ENCODE results near the gene MRPL47. TPM values are rescaled to one million over a fixed set of nuclear protein-coding genes. Genes with fewer than 3 reads are reported as not detected.
A peak's percentile ranks its signal among the peaks of the same experiment; 100 is the strongest.
"Not testable (repeated sequence)": the region's sequence is repeated elsewhere in the genome, so short reads cannot be mapped to it uniquely, and the experiment has no call there.

MRPL47 gene
- 10 to 100 TPM; 47.9 to 74.3 (median 60.5) TPM for polyA plus RNA-seq (ENCODE audit: insufficient read length in 4 of 4)

DNA sequence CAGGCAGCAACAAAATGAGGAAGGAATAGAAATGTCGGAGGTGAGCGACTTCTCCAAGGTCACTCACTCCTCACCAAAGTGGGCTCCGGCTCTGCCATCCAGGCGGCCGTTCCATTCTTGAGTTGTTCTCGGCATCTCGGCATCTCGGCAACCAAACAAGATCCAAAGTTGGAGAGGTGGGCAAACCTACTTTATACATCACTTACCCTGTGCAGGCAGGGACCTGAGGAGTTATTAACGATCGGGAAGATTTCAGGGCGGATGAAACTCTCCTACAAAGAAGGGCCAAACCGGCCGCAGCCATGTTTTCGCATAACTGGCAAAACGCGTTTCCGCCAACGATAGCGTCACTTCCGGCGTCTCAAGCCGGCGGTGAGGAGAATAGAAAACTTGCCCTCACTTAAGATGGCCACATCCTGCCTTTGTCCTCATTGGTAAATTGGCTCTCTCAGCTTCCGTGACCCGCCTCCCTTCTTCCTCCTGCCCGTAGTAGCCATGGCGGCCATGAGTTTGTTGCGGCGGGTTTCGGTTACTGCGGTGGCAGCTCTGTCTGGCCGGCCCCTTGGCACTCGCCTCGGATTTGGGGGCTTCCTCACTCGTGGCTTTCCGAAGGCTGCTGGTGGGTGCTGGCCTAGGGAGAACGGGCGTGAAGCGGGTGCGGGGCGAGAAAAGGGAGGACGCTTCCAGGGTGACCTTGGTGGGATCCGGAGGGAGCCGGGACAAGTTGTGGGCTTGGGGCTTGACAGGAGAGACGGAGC is at the start of gene MRPL47, which contains the start of gene NDUFB5:
MRPL47 (minus strand) TSS at position 318 of the 758 bp plus-strand sequence; CDS start at position 304, 14 bp downstream.
NDUFB5 (plus strand) TSS at position 474 of the 758 bp plus-strand sequence; CDS start at position 496, 22 bp downstream.
- peak; percentile 94 to 97 (median 96) for DNase-seq (ENCODE audit: low read depth in 4 of 4, low spot score in 3 of 4)

DNA sequence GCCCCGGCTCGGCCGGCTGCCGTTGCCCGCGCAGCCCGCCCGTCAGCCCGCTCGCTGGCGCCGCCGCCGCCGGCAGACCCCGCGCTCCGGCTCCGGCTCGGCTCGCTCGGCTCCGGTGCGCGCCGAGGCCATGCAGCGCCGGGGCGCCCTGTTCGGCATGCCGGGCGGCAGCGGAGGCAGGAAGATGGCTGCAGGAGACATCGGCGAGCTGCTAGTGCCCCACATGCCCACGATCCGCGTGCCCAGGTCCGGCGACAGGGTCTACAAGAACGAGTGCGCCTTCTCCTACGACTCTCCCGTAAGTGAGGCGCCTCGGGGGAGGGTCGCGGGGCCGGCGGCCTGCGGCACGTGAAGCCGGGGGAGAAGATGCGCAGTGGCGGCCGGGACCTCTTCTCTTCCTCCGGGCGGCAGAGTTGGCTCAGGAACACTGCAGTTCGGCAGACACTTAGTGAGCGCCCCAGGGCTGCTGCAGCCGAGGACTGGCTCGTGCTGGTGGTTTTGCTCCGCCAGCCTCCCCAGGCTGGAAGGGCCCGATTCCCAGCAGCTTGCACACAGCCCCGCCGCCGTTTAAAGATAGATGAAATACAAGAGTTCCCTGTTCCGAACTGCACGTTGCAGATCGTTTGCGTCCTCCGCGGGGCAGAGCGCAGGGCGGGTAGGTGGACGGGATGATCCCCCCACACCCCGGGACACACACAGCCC is 48.8 kb upstream of the MRPL47 start:
- DNase-seq (ENCODE audit: low read depth in 4 of 4, low spot score in 3 of 4): peak in 3 of 4 donors; percentile 48 to 67 (median 58)

DNA sequence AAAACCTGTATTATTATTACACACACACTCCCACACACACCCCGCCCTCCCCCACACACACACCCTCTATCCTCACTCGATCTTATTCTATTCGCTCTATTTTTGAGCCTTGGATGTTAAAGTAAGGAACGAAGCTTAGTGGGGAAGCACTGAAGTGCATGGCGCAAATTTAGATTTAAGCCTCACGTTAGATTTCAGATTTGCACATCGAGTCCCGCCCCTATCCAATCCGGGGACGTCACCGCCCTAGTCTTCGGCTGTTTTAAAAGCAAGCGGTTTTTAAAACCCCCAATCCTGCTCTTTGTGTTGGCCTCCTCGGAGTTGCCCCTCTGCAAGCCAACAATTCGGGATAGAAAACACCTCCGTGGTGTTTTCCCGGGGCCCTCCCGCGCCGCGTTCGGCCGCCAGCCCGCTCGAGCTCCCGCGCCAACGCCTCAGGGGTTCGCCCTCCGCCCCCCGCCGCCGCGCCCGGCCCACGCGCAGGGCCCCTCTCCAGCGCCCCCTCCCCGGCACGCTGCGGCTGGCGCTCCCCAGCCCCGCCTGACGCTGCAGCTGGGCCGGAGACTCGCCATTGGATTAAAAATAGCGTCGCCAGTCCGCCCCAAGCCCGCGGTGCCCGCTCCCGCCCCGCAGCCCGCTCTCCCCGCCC is 48.1 kb upstream of the MRPL47 start, which contains the start of gene USP13:
USP13 (plus strand) TSS at position 594 of the 649 bp plus-strand sequence. CDS start 186 bp downstream, outside the sequence.
- DNase-seq (ENCODE audit: low read depth in 4 of 4, low spot score in 3 of 4): peak in 3 of 4 donors; percentile 61 to 64 (median 63)

DNA sequence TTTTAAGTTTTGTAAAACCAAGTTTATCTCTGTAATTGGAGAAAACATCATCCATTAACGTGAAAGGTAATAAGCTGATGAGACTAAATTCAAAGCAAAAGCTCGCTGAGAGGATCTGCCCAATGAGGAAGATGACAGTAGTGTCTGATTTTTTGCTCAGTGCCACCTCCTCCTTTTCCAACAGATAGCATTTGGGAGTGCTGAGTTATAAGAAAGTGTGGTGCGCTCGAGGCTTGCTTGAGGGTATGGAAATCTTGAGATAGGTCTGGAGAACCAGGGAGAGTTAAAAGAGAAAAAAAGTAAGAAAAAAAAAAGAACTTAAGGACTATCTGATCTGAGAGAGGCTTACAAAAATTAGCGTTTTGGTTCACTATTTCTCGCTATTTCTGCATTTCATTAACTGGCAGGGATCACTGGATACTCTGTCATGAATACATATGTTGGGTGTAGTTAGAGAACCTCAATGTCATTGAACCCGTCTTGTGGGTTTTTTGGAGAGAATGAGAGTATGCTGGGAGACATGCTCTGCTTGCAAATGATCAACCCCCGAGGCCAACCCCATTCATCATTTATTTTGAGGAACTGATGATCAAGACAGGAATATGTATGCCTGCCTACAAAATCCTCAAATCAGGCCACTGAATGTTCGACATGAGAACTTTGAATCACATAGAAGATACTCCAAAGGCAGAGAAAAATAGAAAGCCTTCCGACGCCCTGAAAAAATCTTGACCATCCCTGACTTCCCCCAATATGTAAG is 47.4 kb upstream of the MRPL47 start:
- no peak for DNase-seq (ENCODE audit: low read depth in 4 of 4, low spot score in 3 of 4)

DNA sequence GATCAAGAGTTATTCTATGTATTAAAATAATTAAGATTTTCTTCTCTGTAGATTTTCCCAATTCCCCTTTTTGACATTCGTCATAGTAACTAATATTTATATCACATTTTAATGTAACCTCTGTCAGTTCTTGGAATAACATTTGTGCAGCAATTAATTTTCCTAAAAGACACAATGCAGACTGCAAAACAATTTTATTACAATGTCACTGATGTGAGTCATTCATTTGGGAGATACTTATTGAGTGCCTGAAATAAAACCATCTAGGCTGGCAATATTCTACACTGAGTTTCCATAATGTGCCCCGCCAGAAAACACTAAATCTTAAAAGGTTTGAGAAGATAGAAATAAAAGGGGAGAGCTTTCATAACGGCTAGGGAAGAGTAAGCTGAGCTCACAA is 41.7 kb upstream of the MRPL47 start:
- no peak for DNase-seq (ENCODE audit: low read depth in 4 of 4, low spot score in 3 of 4)

DNA sequence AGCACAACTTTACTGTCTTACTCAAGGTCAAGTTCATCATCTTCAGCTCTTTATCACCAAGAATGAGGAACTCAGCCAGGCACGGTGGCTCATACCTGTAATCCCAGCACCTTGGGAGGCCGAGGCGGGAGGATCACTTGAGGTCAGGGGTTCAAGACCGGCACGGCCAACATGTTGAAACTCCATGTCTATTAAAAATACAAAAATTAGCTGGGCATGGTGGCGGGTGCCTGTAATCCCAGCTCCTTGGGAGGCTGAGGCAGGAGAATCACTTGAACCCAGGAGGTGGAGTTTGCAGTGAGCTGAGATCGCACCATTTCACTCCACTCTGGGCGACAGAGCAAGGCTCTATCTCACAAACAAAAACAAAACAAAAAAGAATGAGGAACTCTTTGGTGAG is 39.4 kb upstream of the MRPL47 start:
- not testable (repeated sequence) for DNase-seq (ENCODE audit: low read depth in 4 of 4, low spot score in 3 of 4)

GRCh38 chr3:179642871-179643270 is 38.4 kb upstream of the MRPL47 start:
- DNase-seq (ENCODE audit: low read depth in 4 of 4, low spot score in 3 of 4): no peak

DNA sequence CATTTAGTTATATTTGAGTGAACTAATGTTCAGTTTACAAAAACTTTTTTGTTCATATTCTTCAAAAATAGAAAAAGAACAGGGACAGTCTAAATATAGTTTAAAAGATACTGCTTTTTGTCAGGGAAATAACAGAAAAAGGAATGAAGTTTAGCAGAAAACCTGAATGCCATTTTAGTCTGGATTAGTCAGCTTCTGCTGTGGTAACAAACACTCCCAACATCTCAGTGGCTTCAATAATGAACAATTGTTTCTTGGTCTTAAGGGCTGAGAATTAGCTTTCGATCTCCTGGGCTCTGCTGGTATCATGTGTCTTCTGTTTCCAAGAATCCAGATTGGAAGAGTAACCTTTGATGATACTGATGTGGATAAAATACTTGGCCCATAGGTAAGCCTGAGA is 36.0 kb upstream of the MRPL47 start:
- DNase-seq (ENCODE audit: low read depth in 4 of 4, low spot score in 3 of 4): no peak

GRCh38 chr3:179630753-179631451 is 26.5 kb upstream of the MRPL47 start:
- DNase-seq (ENCODE audit: low read depth in 4 of 4, low spot score in 3 of 4): no peak

DNA sequence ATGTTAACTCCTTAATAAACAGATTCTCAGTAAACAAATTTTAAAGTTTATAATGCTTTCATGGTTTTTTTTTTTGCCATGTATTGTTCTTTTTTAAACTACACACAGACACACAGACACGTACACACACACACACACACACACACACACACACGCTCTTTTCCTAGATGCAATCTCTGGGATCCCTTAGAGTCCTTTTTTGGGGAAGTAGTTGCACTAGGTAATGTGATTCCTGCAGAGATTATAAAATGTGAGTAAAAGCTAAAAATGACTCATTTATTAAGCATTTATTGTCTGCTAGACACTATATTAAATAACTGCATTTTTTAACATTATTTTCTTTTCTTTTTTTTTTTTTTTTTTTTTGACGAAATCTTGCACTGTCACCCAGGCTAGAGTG is 20.0 kb upstream of the MRPL47 start:
- no peak for DNase-seq (ENCODE audit: low read depth in 4 of 4, low spot score in 3 of 4)

GRCh38 chr3:179622023-179622422 is 17.6 kb upstream of the MRPL47 start:
- no peak for DNase-seq (ENCODE audit: low read depth in 4 of 4, low spot score in 3 of 4)

GRCh38 chr3:179615458-179616173 is 11.2 kb upstream of the MRPL47 start:
- no peak for DNase-seq (ENCODE audit: low read depth in 4 of 4, low spot score in 3 of 4)

DNA sequence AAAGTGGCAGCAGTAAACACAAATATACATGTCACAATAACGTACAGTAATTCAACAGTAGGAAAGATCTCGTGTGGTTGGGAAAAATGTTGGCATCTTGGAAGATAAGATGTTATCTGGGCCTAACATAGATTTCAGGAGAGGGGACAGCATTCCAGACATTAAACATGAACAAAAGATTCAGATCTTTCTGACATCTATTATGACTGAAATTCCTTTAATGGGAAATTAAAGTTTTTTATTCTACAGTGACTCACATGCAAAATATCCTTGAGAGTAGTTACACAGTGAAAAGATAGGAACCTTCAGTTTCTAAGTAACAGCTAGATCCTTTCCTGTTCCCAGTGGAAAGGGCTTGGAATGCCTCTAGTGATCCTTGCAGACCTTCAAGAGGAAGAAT is 9.4 kb upstream of the MRPL47 start:
- no peak for DNase-seq (ENCODE audit: low read depth in 4 of 4, low spot score in 3 of 4)

GRCh38 chr3:179610066-179610465 is 5.6 kb upstream of the MRPL47 start:
- DNase-seq (ENCODE audit: low read depth in 4 of 4, low spot score in 3 of 4): no peak

DNA sequence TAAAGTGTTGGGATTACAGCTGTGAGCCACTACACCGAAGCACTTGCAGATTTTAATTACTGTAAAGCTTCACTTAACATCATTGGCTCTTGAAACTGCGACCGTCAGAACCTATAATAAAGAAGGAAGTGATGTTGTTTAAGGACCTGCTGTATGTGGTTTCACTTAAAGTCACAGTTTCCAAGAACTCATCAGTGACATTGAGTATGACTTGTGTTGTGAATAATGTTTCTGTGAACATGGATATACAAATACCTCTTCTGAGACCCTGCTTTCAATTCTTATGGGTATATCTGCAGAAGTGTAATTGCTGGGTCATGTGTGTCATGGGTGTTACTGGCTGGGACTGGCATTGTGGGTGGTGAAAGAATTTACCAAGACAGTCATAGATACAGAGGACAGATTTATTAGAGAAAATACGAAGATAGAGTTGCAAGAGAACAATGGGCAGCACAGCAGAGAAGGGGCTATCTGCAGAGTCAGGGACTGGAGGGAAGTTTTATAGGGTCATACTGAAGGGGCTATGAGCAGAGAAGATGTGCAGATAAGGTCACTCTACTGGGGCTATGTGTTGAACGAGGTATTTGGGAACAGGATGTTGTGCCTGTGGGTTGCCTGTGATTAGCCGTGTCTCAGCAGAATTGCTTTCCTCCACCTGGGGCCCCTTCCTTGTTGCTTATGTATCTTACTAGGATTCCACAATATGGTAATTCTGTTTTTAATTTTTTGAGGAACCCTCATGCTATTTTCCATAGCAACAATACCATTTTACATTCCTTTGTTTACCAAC is 4.7 kb upstream of the MRPL47 start:
- DNase-seq (ENCODE audit: low read depth in 4 of 4, low spot score in 3 of 4): no peak

GRCh38 chr3:179606534-179607085 is 2.2 kb upstream of the MRPL47 start:
- no peak for DNase-seq (ENCODE audit: low read depth in 4 of 4, low spot score in 3 of 4)

DNA sequence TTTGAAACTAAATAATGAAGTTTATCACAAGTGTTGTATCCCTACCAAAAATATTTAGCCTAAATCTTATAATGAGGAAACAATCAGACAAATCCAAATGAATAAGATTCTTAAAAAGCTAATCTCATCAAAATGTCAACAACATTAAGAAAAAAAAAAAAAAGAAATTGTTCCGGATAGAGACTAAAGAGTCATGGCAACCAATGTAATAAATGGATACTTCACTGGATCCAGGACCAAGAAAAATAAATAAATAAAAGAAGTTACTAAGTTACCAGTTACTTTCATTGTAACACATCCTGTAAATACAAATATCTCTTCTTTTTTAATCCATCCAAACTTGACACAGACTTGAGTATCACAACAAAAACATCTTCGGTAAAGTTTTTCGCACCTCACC is 607 bp downstream of the MRPL47 start:
- peak in 1 of 4 donors; percentile 3 for DNase-seq (ENCODE audit: low read depth in 4 of 4, low spot score in 3 of 4)

GRCh38 chr3:179603321-179603720 is 1.1 kb downstream of the MRPL47 start:
- DNase-seq (ENCODE audit: low read depth in 4 of 4, low spot score in 3 of 4): no peak

All from left renal pelvis (tissue), 4 donors.